ENCODE results near the gene NTM. TPM values are rescaled to one million over a fixed set of nuclear protein-coding genes. Genes with fewer than 3 reads are reported as not detected.

NTM gene
- total RNA-seq, 1 experiment from 2014 or later, result 9.9 TPM

DNA sequence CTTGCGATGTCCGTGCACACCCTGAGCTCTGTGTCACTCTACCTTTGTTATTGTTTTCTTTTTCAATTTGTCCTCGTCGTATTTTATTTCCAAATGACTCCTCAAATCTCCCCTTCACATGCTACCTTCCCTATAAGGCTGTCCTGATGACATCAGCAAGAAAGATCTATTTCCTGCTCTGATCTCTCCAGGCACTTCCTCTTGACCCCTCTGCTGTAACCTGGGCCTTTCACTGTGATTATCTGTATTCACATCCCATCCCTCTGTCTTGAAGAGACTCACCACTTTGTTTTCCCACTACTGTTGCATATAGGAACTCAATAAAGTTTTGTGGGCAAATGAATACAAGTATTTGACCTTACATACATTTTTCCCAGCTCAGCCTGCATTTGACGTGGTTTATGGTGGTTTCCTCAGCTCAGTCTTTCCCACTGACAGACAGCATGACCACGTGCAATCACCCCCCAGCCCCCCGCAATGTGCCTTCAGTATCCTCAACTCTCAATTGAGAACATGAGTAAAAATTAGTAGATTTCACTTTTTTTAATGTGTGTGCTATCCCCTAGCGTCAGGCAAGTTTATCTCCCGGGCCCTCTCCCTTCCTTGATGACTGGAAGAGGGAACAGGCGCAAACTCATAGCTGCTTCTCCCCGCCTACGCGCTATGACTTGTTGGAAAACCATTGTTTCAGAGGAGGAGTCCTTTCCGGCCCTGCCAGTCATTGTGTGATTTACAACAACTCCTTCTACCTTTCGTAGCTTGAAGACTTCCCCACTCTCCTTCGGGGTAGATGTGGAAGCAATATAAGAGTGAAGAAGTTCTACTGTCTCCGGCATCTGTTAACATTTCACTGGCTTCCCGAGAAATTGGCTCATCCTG is 498.5 kb downstream of the NTM start:
- Mint-ChIP-seq H3K27ac (peak overlapping the region in 2 of 3 experiments; percentile 1 to 16; a peak in 2 of 7 replicates), H3K36me3 (ENCODE audit: insufficient read depth in 1 of 3, low read depth in 3 of 3) (no peaks in the 10 kb centered on the region; a peak in 1 of 7 replicates), H3K27me3 (ENCODE audit: low read depth) (no peaks in the 10 kb centered on the region), H3K4me1 (peaks cover 58 to 60% of the 10 kb centered on the region in 2 experiments), H3K9me3 (no peaks in the 10 kb centered on the region; a peak in 2 of 5 replicates), H3K4me3 (no peak overlapping the region)
- Histone ChIP-seq H2BK12ac (ENCODE audit: insufficient read length, low read depth, low read length) (no peak overlapping the region), H2BK5ac (ENCODE audit: insufficient read length, low read length) (no peak overlapping the region), H3K4me2 (ENCODE audit: insufficient read depth, insufficient read length, low read length) (no peak overlapping the region), H3K23ac (ENCODE audit: insufficient read length, low read depth, low read length) (no peak overlapping the region), H4K8ac (replicated peaks; ENCODE audit: insufficient read length, low read depth, low read length) (no peak overlapping the region), H3K9me3 (ENCODE audit: control insufficient read depth, low read depth, low read length) (no peaks in the 10 kb centered on the region), H3K27me3 (ENCODE audit: insufficient read depth, low read length) (no peaks in the 10 kb centered on the region), H3K4ac (ENCODE audit: low read depth, low read length) (no peak overlapping the region), H3K79me2 (ENCODE audit: insufficient read depth, low read length) (no peaks in the 10 kb centered on the region), H3K4me1 (ENCODE audit: insufficient read depth, low read length) (peaks cover 10% of the 10 kb centered on the region; the same call in 1 of the 2 replicates), H2BK15ac (ENCODE audit: low read depth, low read length) (no peak overlapping the region), H3K79me1 (ENCODE audit: insufficient read depth, low read depth, low read length, poor library complexity, severe bottlenecking) (no peaks in the 10 kb centered on the region), H4K5ac (ENCODE audit: insufficient read length, low read depth, low read length) (no peak overlapping the region), H4K20me1 (ENCODE audit: control insufficient read depth, insufficient read depth, insufficient read length) (no peaks in the 10 kb centered on the region), H3K14ac (ENCODE audit: insufficient read depth, low read length) (no peak overlapping the region), H2BK20ac (ENCODE audit: low read depth, low read length, poor library complexity, severe bottlenecking) (no peak overlapping the region), H3K56ac (ENCODE audit: insufficient read length, low read depth, low read length) (no peak overlapping the region), H2BK120ac (ENCODE audit: low read depth, low read length, poor library complexity, severe bottlenecking) (no peak overlapping the region), H3K9ac (ENCODE audit: extremely low read depth, insufficient read length, low read length) (no peak overlapping the region), H3T11ph (ENCODE audit: low read length) (no peak overlapping the region), H4K91ac (ENCODE audit: insufficient read length, low read depth, low read length) (no peak overlapping the region), H3K27ac (ENCODE audit: insufficient read length, low read depth, low read length) (no peak overlapping the region), H2AFZ (ENCODE audit: low read length) (no peak overlapping the region), H2AK5ac (ENCODE audit: insufficient read length, low read length) (no peak overlapping the region), H3K18ac (ENCODE audit: insufficient read length, low read depth, low read length) (no peak overlapping the region), H3K23me2 (ENCODE audit: insufficient read length, low read depth, low read length, poor library complexity, severe bottlenecking) (no peaks in the 10 kb centered on the region)
- no peak for DNase-seq
- TF ChIP-seq, protein P1, sequence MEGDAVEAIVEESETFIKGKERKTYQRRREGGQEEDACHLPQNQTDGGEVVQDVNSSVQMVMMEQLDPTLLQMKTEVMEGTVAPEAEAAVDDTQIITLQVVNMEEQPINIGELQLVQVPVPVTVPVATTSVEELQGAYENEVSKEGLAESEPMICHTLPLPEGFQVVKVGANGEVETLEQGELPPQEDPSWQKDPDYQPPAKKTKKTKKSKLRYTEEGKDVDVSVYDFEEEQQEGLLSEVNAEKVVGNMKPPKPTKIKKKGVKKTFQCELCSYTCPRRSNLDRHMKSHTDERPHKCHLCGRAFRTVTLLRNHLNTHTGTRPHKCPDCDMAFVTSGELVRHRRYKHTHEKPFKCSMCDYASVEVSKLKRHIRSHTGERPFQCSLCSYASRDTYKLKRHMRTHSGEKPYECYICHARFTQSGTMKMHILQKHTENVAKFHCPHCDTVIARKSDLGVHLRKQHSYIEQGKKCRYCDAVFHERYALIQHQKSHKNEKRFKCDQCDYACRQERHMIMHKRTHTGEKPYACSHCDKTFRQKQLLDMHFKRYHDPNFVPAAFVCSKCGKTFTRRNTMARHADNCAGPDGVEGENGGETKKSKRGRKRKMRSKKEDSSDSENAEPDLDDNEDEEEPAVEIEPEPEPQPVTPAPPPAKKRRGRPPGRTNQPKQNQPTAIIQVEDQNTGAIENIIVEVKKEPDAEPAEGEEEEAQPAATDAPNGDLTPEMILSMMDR (conservative IDR thresholded peaks at IDR 0.05), result no peak
- no CpG with 5 or more reads among the region's 18 CpGs for WGBS (ENCODE audit: extremely low coverage, insufficient read length, low lambda C conversion rate)
